Left forelimb (tissue), 1 donor: ENCODE data around the gene JAKMIP1.
A peak's percentile ranks its signal among the peaks of the same experiment; 100 is the strongest.

Experiments
- DNase-seq: peaks from one replicate; pipeline ENCODE4 v3.0.0-alpha.2; 2018; ENCODE audit warnings: low spot score

Gene JAKMIP1

GRCh38 chr4:6201580-6202091 is 1.3 kb upstream of the JAKMIP1 start:
- DNase-seq = no peak

- no peak for DNase-seq
These were observed 593 bp upstream of the JAKMIP1 start for GRCh38 chr4:6200922-6201362.

- no peak for DNase-seq
These were observed 877 bp downstream of the JAKMIP1 start for GRCh38 chr4:6199422-6199921.

- DNase-seq = no peak
These were observed 1.5 kb downstream of the JAKMIP1 start for GRCh38 chr4:6198768-6199421.

GRCh38 chr4:6198278-6198677 is 2.1 kb downstream of the JAKMIP1 start:
- DNase-seq = no peak

- no peak for DNase-seq
These were observed 2.7 kb downstream of the JAKMIP1 start for GRCh38 chr4:6197433-6198174.

GRCh38 chr4:6196871-6197270 is 3.5 kb downstream of the JAKMIP1 start:
- DNase-seq = no peak

- no peak for DNase-seq
These were observed 4.0 kb downstream of the JAKMIP1 start for GRCh38 chr4:6196324-6196723.

- no peak for DNase-seq
These were observed 4.6 kb downstream of the JAKMIP1 start for GRCh38 chr4:6195602-6196319.

- no peak for DNase-seq
These were observed 5.7 kb downstream of the JAKMIP1 start for GRCh38 chr4:6194458-6195195.

GRCh38 chr4:6193399-6193798 is 7.0 kb downstream of the JAKMIP1 start:
- peak; percentile 25 for DNase-seq

GRCh38 chr4:6192245-6192644 is 8.1 kb downstream of the JAKMIP1 start:
- DNase-seq = peak; percentile 58

- no peak for DNase-seq
These were observed 8.8 kb downstream of the JAKMIP1 start for GRCh38 chr4:6191448-6192130.

- DNase-seq = no peak
These were observed 9.9 kb downstream of the JAKMIP1 start for GRCh38 chr4:6190486-6190885.

- no peak for DNase-seq
These were observed 10.8 kb downstream of the JAKMIP1 start for GRCh38 chr4:6189511-6189910.

GRCh38 chr4:6188687-6189305 is 11.6 kb downstream of the JAKMIP1 start:
- no peak for DNase-seq

GRCh38 chr4:6184169-6184568 is 16.2 kb downstream of the JAKMIP1 start:
- DNase-seq = no peak

GRCh38 chr4:6183740-6184139 is 16.6 kb downstream of the JAKMIP1 start:
- no peak for DNase-seq

GRCh38 chr4:6182376-6183280 is 17.7 kb downstream of the JAKMIP1 start:
- DNase-seq = no peak
